ENCODE measurements around the gene DGKK. TPM values are rescaled to one million over a fixed set of nuclear protein-coding genes. Genes with fewer than 3 reads are reported as not detected.

DGKK gene
- total RNA-seq, 1 experiment from 2014 or later, result 1.6 TPM

GRCh38 chrX:50448565-50448964 is 22.1 kb downstream of the DGKK start:
- H3K36me3 Mint-ChIP-seq (ENCODE audit: insufficient read depth in 1 of 3, low read depth in 3 of 3), result peaks cover 0 to 4% (median 3%) of the 10 kb centered on the region in 3 experiments; a peak in 4 of 7 replicates
- H3K27ac Mint-ChIP-seq, result no peak overlapping the region
- Histone ChIP-seq H4K91ac (ENCODE audit: insufficient read length, low read depth, low read length) (no peak overlapping the region), H4K8ac (replicated peaks; ENCODE audit: insufficient read length, low read depth, low read length) (no peak overlapping the region), H2BK12ac (ENCODE audit: insufficient read length, low read depth, low read length) (no peak overlapping the region), H3K14ac (ENCODE audit: insufficient read depth, low read length) (no peak overlapping the region), H4K20me1 (ENCODE audit: control insufficient read depth, insufficient read depth, insufficient read length) (no peaks in the 10 kb centered on the region), H3K23me2 (ENCODE audit: insufficient read length, low read depth, low read length, poor library complexity, severe bottlenecking) (no peaks in the 10 kb centered on the region), H3K4ac (ENCODE audit: low read depth, low read length) (no peak overlapping the region), H3K79me1 (ENCODE audit: insufficient read depth, low read depth, low read length, poor library complexity, severe bottlenecking) (no peaks in the 10 kb centered on the region), H2AK5ac (ENCODE audit: insufficient read length, low read length) (no peak overlapping the region), H4K5ac (ENCODE audit: insufficient read length, low read depth, low read length) (no peak overlapping the region), H2BK5ac (ENCODE audit: insufficient read length, low read length) (no peak overlapping the region), H3K79me2 (ENCODE audit: insufficient read depth, low read length) (no peaks in the 10 kb centered on the region), H2BK20ac (ENCODE audit: low read depth, low read length, poor library complexity, severe bottlenecking) (no peak overlapping the region), H3K18ac (ENCODE audit: insufficient read length, low read depth, low read length) (no peak overlapping the region), H3K27ac (ENCODE audit: insufficient read length, low read depth, low read length) (no peak overlapping the region), H3K27me3 (ENCODE audit: insufficient read depth, low read length) (no peaks in the 10 kb centered on the region), H2BK15ac (ENCODE audit: low read depth, low read length) (no peak overlapping the region), H3K4me1 (ENCODE audit: insufficient read depth, low read length) (no peaks in the 10 kb centered on the region), H3K4me2 (ENCODE audit: insufficient read depth, insufficient read length, low read length) (no peak overlapping the region), H3K56ac (ENCODE audit: insufficient read length, low read depth, low read length) (no peak overlapping the region), H3K23ac (ENCODE audit: insufficient read length, low read depth, low read length) (no peak overlapping the region), H3K9me3 (ENCODE audit: control insufficient read depth, low read depth, low read length) (no peaks in the 10 kb centered on the region), H3K9ac (ENCODE audit: extremely low read depth, insufficient read length, low read length) (no peak overlapping the region), H2AFZ (ENCODE audit: low read length) (no peak overlapping the region), H3T11ph (ENCODE audit: low read length) (no peak overlapping the region), H2BK120ac (ENCODE audit: low read depth, low read length, poor library complexity, severe bottlenecking) (no peak overlapping the region)
- no peak for DNase-seq
- H3K4me3 Mint-ChIP-seq, result no peak overlapping the region
- WGBS (ENCODE audit: extremely low coverage, insufficient read length, low lambda C conversion rate), result no CpG with 5 or more reads among the region's 2 CpGs
- TF ChIP-seq, protein P1, sequence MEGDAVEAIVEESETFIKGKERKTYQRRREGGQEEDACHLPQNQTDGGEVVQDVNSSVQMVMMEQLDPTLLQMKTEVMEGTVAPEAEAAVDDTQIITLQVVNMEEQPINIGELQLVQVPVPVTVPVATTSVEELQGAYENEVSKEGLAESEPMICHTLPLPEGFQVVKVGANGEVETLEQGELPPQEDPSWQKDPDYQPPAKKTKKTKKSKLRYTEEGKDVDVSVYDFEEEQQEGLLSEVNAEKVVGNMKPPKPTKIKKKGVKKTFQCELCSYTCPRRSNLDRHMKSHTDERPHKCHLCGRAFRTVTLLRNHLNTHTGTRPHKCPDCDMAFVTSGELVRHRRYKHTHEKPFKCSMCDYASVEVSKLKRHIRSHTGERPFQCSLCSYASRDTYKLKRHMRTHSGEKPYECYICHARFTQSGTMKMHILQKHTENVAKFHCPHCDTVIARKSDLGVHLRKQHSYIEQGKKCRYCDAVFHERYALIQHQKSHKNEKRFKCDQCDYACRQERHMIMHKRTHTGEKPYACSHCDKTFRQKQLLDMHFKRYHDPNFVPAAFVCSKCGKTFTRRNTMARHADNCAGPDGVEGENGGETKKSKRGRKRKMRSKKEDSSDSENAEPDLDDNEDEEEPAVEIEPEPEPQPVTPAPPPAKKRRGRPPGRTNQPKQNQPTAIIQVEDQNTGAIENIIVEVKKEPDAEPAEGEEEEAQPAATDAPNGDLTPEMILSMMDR (conservative IDR thresholded peaks at IDR 0.05), result peak; percentile 56; the same call in 2 of the 3 replicates
- no peaks in the 10 kb centered on the region for H3K4me1 Mint-ChIP-seq
- peaks cover 62 to 72% of the 10 kb centered on the region in 2 experiments for H3K9me3 Mint-ChIP-seq
- H3K27me3 Mint-ChIP-seq (ENCODE audit: low read depth), result no peaks in the 10 kb centered on the region
